Right atrium auricular region (tissue), 2 donors: Measurements from ENCODE around the gene MYADML2. TPM values are rescaled to one million over a fixed set of nuclear protein-coding genes. Genes with fewer than 3 reads are reported as not detected.

Experiments
- DNase-seq: peaks from one replicate; pipeline ENCODE4 v3.0.0-alpha.2; 2019; ENCODE audit warnings: low spot score
- H3K27ac ChIP-seq, 2 donors: fragments of 200-600 bp; sonication (generic); 1 replicate in 1 of 2; 2 replicates in 1 of 2; pipeline ENCODE4 v1.5.1; 2016 to 2019
- H3K27me3 ChIP-seq, 2 donors: fragments of 200-600 bp; sonication (generic); one replicate each; pipeline versions ENCODE4 v1.5.1 to v1.6.0; 2017 to 2019
- H3K36me3 ChIP-seq: fragments of 200-600 bp; sonication (generic); one replicate; pipeline ENCODE4 v1.5.1; 2016
- H3K4me1 ChIP-seq, 2 donors: fragments of 200-600 bp; sonication (generic); one replicate each; pipeline versions ENCODE4 v1.5.1 to v1.6.0; 2017 to 2019
- H3K4me3 ChIP-seq, 2 donors: fragments of 200-600 bp; sonication (generic); 1 replicate in 1 of 2; 2 replicates in 1 of 2; pipeline ENCODE4 v1.5.1; 2017 to 2019; ENCODE audit warnings: mild to moderate bottlenecking in 1 of 2, moderate library complexity in 1 of 2
- H3K9me3 ChIP-seq, 2 donors: fragments of 200-600 bp; sonication (generic); one replicate each; pipeline ENCODE4 v1.5.1; 2019
- CTCF ChIP-seq, 2 donors: fragments of 200-600 bp; sonication (generic); IDR thresholded peaks; one replicate each; pipeline ENCODE4 v1.5.1; 2019; ENCODE audit warnings: antibody characterized with exemption in 2 of 2
- total RNA-seq, 2 donors: library from RNA; depleted of rRNA; stranded (reverse); fragments of >200 nt; gene quantifications; one replicate each; pipeline ENCODE4 v1.1.0, GENCODE V29; 2016

MYADML2 gene
- total RNA-seq, 2 donors from 2014 or later = 0.55 to 1.4 TPM

DNA sequence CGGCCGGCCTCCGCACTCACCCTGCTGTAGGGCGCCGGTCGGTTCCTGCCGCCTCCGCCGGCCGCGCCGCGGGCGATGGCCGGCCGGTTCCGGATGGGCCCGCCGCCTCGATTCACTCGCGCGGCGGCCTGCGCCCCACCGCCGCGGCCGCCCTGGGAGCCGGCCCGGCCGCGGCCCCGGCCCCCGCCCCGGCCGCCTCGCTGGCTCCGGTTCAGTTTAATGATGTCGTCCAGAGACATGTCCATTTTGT is 55.8 kb downstream of the MYADML2 start:
- H3K4me1 ChIP-seq = peaks cover 0 to 26% of the 10 kb centered on the region in 2 donors
- peak overlapping the region; percentile 99 for H3K4me3 ChIP-seq
- H3K27me3 ChIP-seq = no peaks in the 10 kb centered on the region
- H3K27ac ChIP-seq = peak overlapping the region; percentile 82 to 90
- H3K9me3 ChIP-seq = no peaks in the 10 kb centered on the region
- TF ChIP-seq CTCF (IDR thresholded peaks at IDR 0.05) = no peak
- peaks cover 56% of the 10 kb centered on the region for H3K36me3 ChIP-seq
- DNase-seq = no peak

DNA sequence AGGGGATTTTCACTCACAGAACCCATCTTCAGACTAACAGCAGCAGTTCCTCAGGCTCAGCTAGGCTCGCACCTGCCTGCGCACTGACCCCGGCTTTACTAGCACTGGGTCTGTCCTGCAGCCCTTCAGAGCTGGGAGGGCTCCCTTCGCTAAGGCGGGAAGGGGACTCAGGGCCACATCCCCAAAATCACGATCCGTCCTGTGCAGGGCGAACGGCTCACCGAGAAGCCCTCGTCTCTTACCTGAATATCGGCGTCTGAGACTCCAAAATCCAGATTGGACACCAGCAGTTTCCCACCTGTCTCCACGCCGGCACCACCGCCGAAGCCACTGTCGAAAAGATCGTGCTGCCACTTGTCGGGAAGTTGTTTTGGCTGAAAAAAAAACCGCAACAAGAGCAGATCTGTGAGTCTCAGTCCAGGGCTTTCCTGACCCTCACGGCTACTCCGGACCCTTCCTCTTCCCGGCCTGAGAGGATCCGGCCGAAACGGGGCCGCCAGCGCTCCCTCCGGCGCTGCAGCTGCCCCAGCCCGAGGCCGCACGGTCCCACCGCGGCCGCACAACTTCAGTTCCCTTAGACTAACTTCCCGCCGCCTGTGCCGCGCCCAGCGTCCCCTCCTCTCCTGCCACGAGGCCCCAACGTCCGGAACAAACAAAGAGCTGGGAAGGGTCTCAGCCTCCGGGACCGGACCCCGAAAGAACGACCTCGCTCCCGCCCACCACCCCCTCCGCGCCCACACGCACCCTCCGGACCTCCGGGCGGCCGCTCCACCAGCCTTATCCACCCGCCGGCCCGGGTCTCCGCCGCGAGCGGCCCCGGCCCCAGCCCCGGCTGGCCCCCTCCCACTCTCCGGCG is 56.4 kb downstream of the MYADML2 start:
- Histone ChIP-seq H3K36me3 (peaks cover 56% of the 10 kb centered on the region), H3K4me1 (peaks cover 0 to 26% of the 10 kb centered on the region in 2 donors), H3K9me3 (no peaks in the 10 kb centered on the region), H3K27ac (peak overlapping the region; percentile 82 to 90), H3K4me3 (peak overlapping the region; percentile 99), H3K27me3 (no peaks in the 10 kb centered on the region)
- TF ChIP-seq CTCF (IDR thresholded peaks at IDR 0.05) = no peak
- DNase-seq = no peak

Other genes starting within 250 kb of the MYADML2 start
- 100 to 1,000 TPM in 1 of 2 donors, 10 to 100 TPM in 1; 87.9 to 127 TPM for gene MRPL12, start 243.9 kb downstream of the MYADML2 start, total RNA-seq
- 10 to 100 TPM in 1 of 2 donors, 1 to 10 TPM in 1; 6.6 to 18.2 TPM for gene SLC25A10, start 234.9 kb downstream of the MYADML2 start, total RNA-seq
- gene GCGR, start 143.1 kb downstream of the MYADML2 start, total RNA-seq = not detected
- gene MCRIP1, start 113.9 kb downstream of the MYADML2 start, total RNA-seq = 100 to 1,000 TPM in 1 of 2 donors, 10 to 100 TPM in 1; 91.3 to 108 TPM
- gene PPP1R27, start 112.2 kb downstream of the MYADML2 start, total RNA-seq = not detected
- gene P4HB, start 86.7 kb downstream of the MYADML2 start, total RNA-seq = 100 to 1,000 TPM; 321 to 426 TPM
- gene ARHGDIA, start 75.9 kb downstream of the MYADML2 start, total RNA-seq = 100 to 1,000 TPM in 1 of 2 donors, 10 to 100 TPM in 1; 59.4 to 145 TPM
- 10 to 100 TPM; 24.3 to 35.9 TPM for gene ALYREF, start 55.6 kb downstream of the MYADML2 start, total RNA-seq
- gene ANAPC11, start 55.5 kb downstream of the MYADML2 start, total RNA-seq = 100 to 1,000 TPM; 126 to 229 TPM
- gene NPB, start 45.0 kb downstream of the MYADML2 start, total RNA-seq = 1 to 10 TPM in 1 of 2 donors, not detected in 1; 1.7 TPM
- 10 to 100 TPM; 23.3 to 26.1 TPM for gene PCYT2, start 35.8 kb downstream of the MYADML2 start, total RNA-seq
- 1 to 10 TPM; 2.8 to 4.9 TPM for gene SIRT7, start 29.1 kb downstream of the MYADML2 start, total RNA-seq
- 10 to 100 TPM; 21.8 to 26.5 TPM for gene MAFG, start 19.5 kb downstream of the MYADML2 start, total RNA-seq
- gene PYCR1, start 9.9 kb downstream of the MYADML2 start, total RNA-seq = 10 to 100 TPM in 1 of 2 donors, 1 to 10 TPM in 1; 8.3 to 10.2 TPM
- gene NOTUM, start 14.0 kb upstream of the MYADML2 start, total RNA-seq = under 1 TPM in 1 of 2 donors, not detected in 1; 0.35 TPM
- 10 to 100 TPM; 14.1 to 18.8 TPM for gene ASPSCR1, start 30.4 kb upstream of the MYADML2 start, total RNA-seq
- 10 to 100 TPM; 36.5 to 47.6 TPM for gene CENPX, start 75.6 kb upstream of the MYADML2 start, total RNA-seq
- 1 to 10 TPM; 4.7 to 4.9 TPM for gene LRRC45, start 76.1 kb upstream of the MYADML2 start, total RNA-seq
- gene RAC3, start 84.4 kb upstream of the MYADML2 start, total RNA-seq = 1 to 10 TPM in 1 of 2 donors, under 1 TPM in 1; 0.93 to 2.6 TPM
- gene DCXR, start 90.5 kb upstream of the MYADML2 start, total RNA-seq = 100 to 1,000 TPM; 169 to 213 TPM
- 10 to 100 TPM; 21.4 to 25.3 TPM for gene RFNG, start 104.6 kb upstream of the MYADML2 start, total RNA-seq
- gene GPS1, start 104.7 kb upstream of the MYADML2 start, total RNA-seq = 10 to 100 TPM; 79.5 to 90.8 TPM
- 10 to 100 TPM; 33.3 to 45.7 TPM for gene DUS1L, start 118.6 kb upstream of the MYADML2 start, total RNA-seq
- 10 to 100 TPM; 13.8 to 46.4 TPM for gene FASN, start 151.0 kb upstream of the MYADML2 start, total RNA-seq